SK-N-SH (cell line): ENCODE results near the gene TDP1. TPM values are rescaled to one million over a fixed set of nuclear protein-coding genes. Genes with fewer than 3 reads are reported as not detected.

Experiments used
- CTCF ChIA-PET: fragments of 300-600, 350-600 bp; formaldehyde crosslinking; extraction: SDS; loops from one replicate; lab custom pipeline; 2021; lab: Yijun Ruan, JAX
- POLR2A ChIA-PET: fragments of 350-600 bp; sonication (Branson Sonifier 250); formaldehyde crosslinking; extraction: SDS; loops from one replicate; lab custom pipeline; 2020; ENCODE audit warnings: antibody characterized with exemption, inconsistent platforms; lab: Yijun Ruan, JAX
- DNase-seq: peaks from one replicate; pipeline ENCODE4 v3.0.0; 2012
- H2AFZ ChIP-seq: fragments of 200-600 bp; sonication (generic); 2 replicates; pipeline ENCODE4 v1.8.1; 2016; ENCODE audit warnings: antibody characterized with exemption, mild to moderate bottlenecking, low read depth
- H3F3A ChIP-seq: fragments of 200-600 bp; sonication (generic); replicated peaks from 2 replicates; pipeline ENCODE3; 2016; ENCODE audit warnings: antibody characterized with exemption, mild to moderate bottlenecking; ENCODE audit not compliant: insufficient read depth
- H3K27ac ChIP-seq, 2 experiments: fragments of 200-500 bp in 1 of 2; fragments of 200-600 bp in 1 of 2; sonication (Bioruptor generic) in 1 of 2; sonication (generic), shearing (Covaris generic) in 1 of 2; 2 replicates each; pipeline versions ENCODE4 v1.5.1 to v1.6.1; 2014 to 2016; ENCODE audit warnings: low read depth in 2 of 2, inconsistent platforms in 1 of 2, low read length in 1 of 2, mild to moderate bottlenecking in 1 of 2, mixed read lengths in 1 of 2
- H3K27me3 ChIP-seq: fragments of 200-600 bp; sonication (generic), shearing (Covaris generic); 2 replicates; pipeline ENCODE4 v1.6.1; 2016; ENCODE audit warnings: mixed run types; ENCODE audit not compliant: insufficient read depth
- H3K36me3 ChIP-seq, 2 experiments: fragments of 200-500 bp in 1 of 2; fragments of 200-600 bp in 1 of 2; sonication (Bioruptor generic) in 1 of 2; sonication (generic) in 1 of 2; replicated peaks in 1 of 2; 2 replicates each; pipeline versions ENCODE3 to v1.5.1; 2014 to 2016; ENCODE audit warnings: low read length in 1 of 2, mild to moderate bottlenecking in 1 of 2; ENCODE audit not compliant: insufficient read depth in 2 of 2, control insufficient read depth in 1 of 2
- H3K4me1 ChIP-seq, 2 experiments: fragments of 200-500 bp in 1 of 2; fragments of 200-600 bp in 1 of 2; sonication (Bioruptor generic) in 1 of 2; sonication (generic), shearing (Covaris generic) in 1 of 2; 2 replicates each; pipeline versions ENCODE4 v1.5.1 to v1.6.1; 2014 to 2016; ENCODE audit warnings: low read depth in 1 of 2, low read length in 1 of 2, mixed run types in 1 of 2; ENCODE audit not compliant: insufficient read depth in 2 of 2, control insufficient read depth in 1 of 2
- H3K4me2 ChIP-seq: fragments of 200-600 bp; sonication (generic), shearing (Covaris generic); 2 replicates; pipeline ENCODE4 v1.6.1; 2017; ENCODE audit warnings: mixed run types
- H3K4me3 ChIP-seq, 2 experiments: fragments of 200-500 bp in 1 of 2; fragments of 200-600 bp in 1 of 2; sonication (Bioruptor generic) in 1 of 2; sonication (generic), shearing (Covaris generic) in 1 of 2; 2 replicates each; pipeline versions ENCODE4 v1.5.1 to v1.8.1; 2014 to 2016; ENCODE audit warnings: low read depth in 2 of 2, inconsistent platforms in 1 of 2, low read length in 1 of 2, mild to moderate bottlenecking in 1 of 2, mixed read lengths in 1 of 2, moderate library complexity in 1 of 2
- H3K79me2 ChIP-seq: fragments of 200-600 bp; sonication (generic); 2 replicates; pipeline ENCODE4 v1.8.1; 2017; ENCODE audit warnings: mild to moderate bottlenecking; ENCODE audit not compliant: insufficient read depth
- H3K9ac ChIP-seq: fragments of 200-600 bp; sonication (generic); 2 replicates; pipeline ENCODE4 v1.6.1; 2017; ENCODE audit warnings: mixed run types
- H3K9me2 ChIP-seq: fragments of 200-600 bp; sonication (generic); 2 replicates; pipeline ENCODE4 v1.6.1; 2017; ENCODE audit warnings: mixed run types
- H3K9me3 ChIP-seq: fragments of 200-600 bp; sonication (generic); 2 replicates; pipeline ENCODE4 v1.6.1; 2017; ENCODE audit warnings: mixed run types, mild to moderate bottlenecking, moderate library complexity
- H4K20me1 ChIP-seq: fragments of 200-600 bp; sonication (generic); 2 replicates; pipeline ENCODE4 v1.6.1; 2017; ENCODE audit warnings: mild to moderate bottlenecking, mixed run types; ENCODE audit not compliant: insufficient read depth
- CTCF ChIP-seq: fragments of 200-600 bp; sonication (generic); IDR thresholded peaks from 2 replicates; pipeline ENCODE4 v1.6.1; 2017; ENCODE audit warnings: antibody characterized with exemption, mild to moderate bottlenecking, moderate library complexity
- EZH2phosphoT487 ChIP-seq: fragments of 200-600 bp; sonication (generic); IDR thresholded peaks from 2 replicates; pipeline ENCODE4 v1.6.1; 2017; ENCODE audit warnings: low read depth, mixed run types, mild to moderate bottlenecking, antibody characterized with exemption, moderate library complexity, borderline replicate concordance
- FOSL2 ChIP-seq: IDR thresholded peaks from 2 replicates; pipeline ENCODE4 v1.4.0; 2012; ENCODE audit warnings: low read depth, mild to moderate bottlenecking, moderate library complexity, borderline replicate concordance
- FOXM1 ChIP-seq: IDR thresholded peaks from 2 replicates; pipeline ENCODE4 v1.4.0; 2012; ENCODE audit warnings: low read depth, mild to moderate bottlenecking
- GATA2 ChIP-seq: sonication (generic); formaldehyde crosslinking; IDR thresholded peaks from 2 replicates; pipeline ENCODE4 v1.5.0; 2020; ENCODE audit warnings: mild to moderate bottlenecking, missing genetic modification reagents
- MEF2A ChIP-seq: IDR thresholded peaks from 2 replicates; pipeline ENCODE4 v1.4.0; 2012; ENCODE audit warnings: low read depth, borderline replicate concordance
- NFIC ChIP-seq: IDR thresholded peaks from 2 replicates; pipeline ENCODE4 v1.4.0; 2012; ENCODE audit warnings: borderline replicate concordance
- POLR2AphosphoS5 ChIP-seq: IDR thresholded peaks from 2 replicates; pipeline ENCODE4 v1.6.1; 2012; ENCODE audit warnings: low read depth, low read length
- RCOR1 ChIP-seq: fragments of 150-350 bp; IDR thresholded peaks from 2 replicates; pipeline ENCODE4 v1.6.1; 2017; ENCODE audit warnings: antibody characterized with exemption, low read length
- RFX5 ChIP-seq: IDR thresholded peaks from 2 replicates; pipeline ENCODE4 v1.6.1; 2012; ENCODE audit warnings: mild to moderate bottlenecking, improper control_type of control experiment, low read length
- RXRA ChIP-seq: IDR thresholded peaks from 2 replicates; pipeline ENCODE4 v1.4.0; 2012; ENCODE audit warnings: low read depth, mild to moderate bottlenecking, borderline replicate concordance
- SMC3 ChIP-seq: IDR thresholded peaks from 2 replicates; pipeline ENCODE4 v1.6.1; 2012; ENCODE audit warnings: low read depth, low read length, improper control_type of control experiment
- TCF12 ChIP-seq: IDR thresholded peaks from 2 replicates; pipeline ENCODE4 v1.4.0; 2012
- TEAD4 ChIP-seq: IDR thresholded peaks from 2 replicates; pipeline ENCODE4 v1.4.0; 2012; ENCODE audit warnings: mild to moderate bottlenecking, borderline replicate concordance; ENCODE audit not compliant: insufficient read depth
- USF2 ChIP-seq: fragments of 150-350 bp; IDR thresholded peaks from 2 replicates; pipeline ENCODE4 v1.6.1; 2017; ENCODE audit warnings: antibody characterized with exemption, low read length, low read depth, borderline replicate concordance
- WGBS: methylation state at CpG from one replicate; pipeline ENCODE4 v1.1.6; 2017; ENCODE audit warnings: low lambda C conversion rate; 5-methylcytosine and 5-hydroxymethylcytosine counted together
- polyA plus RNA-seq, 3 experiments: library from polyadenylated mRNA; depleted of rRNA; stranded (reverse); fragments of >200 nt; gene quantifications; 2 replicates each; pipeline ENCODE4 v1.2.3, GENCODE V29; 2012
- TF ChIP-seq, protein P1 (sequence below): IDR thresholded peaks from 2 replicates; pipeline ENCODE4; 2012

TDP1 gene
- polyA plus RNA-seq, 1 of the 3 experiments (the other 2 are of a cell fraction): 14.5 TPM

- H3K27me3 ChIP-seq: peaks cover 35% of the 10 kb centered on the region
These were observed 106.5 kb downstream of the TDP1 start for GRCh38 chr14:90062127-90062794.

GRCh38 chr14:90062822-90063539 lies 107.3 kb downstream of the TDP1 start:
- no peak overlapping the region for H2AFZ ChIP-seq
- H3K79me2 ChIP-seq: no peaks in the 10 kb centered on the region
- no peaks in the 10 kb centered on the region for H4K20me1 ChIP-seq
- CTCF ChIA-PET: interaction anchor here (1.1 to 2.1 kb wide), 5 partner anchors 8 to 173 kb away, joined by 3 to 13 read pairs (median 6); no protein-coding TSS in a partner anchor
- no peak overlapping the region for H3K4me3 ChIP-seq
- peaks cover 0 to 16% of the 10 kb centered on the region in 2 experiments; a peak in 1 of 4 replicates for H3K4me1 ChIP-seq
- no peak overlapping the region for H3K9ac ChIP-seq
- TF ChIP-seq FOXM1 (no peak), POLR2AphosphoS5 (no peak), RFX5 (no peak), FOSL2 (no peak)
- TF ChIP-seq, all 33 proteins: peak for 0
- Histone ChIP-seq H3F3A (peaks cover under 1% of the 10 kb centered on the region), H3K27ac (no peak overlapping the region), H3K9me2 (no peaks in the 10 kb centered on the region), H3K27me3 (peaks cover 35% of the 10 kb centered on the region), H3K9me3 (no peaks in the 10 kb centered on the region), H3K36me3 (no peaks in the 10 kb centered on the region), H3K4me2 (no peak overlapping the region)
- 81% methylated on average over 11 of the region's 11 CpGs for WGBS
- POLR2A ChIA-PET: no interaction called here
- DNase-seq: no peak

More at GRCh38 chr14:90062127-90062794, 106.5 kb downstream of the TDP1 start:
- Histone ChIP-seq H3K9ac (no peak overlapping the region), H3K4me2 (peak overlapping the region; percentile 67; the same call in 1 of the 2 replicates), H3K4me3 (peak overlapping the region; percentile 19 to 33; a peak in 3 of 4 replicates), H4K20me1 (no peaks in the 10 kb centered on the region), H3K9me2 (no peaks in the 10 kb centered on the region), H3K4me1 (peaks cover 0 to 16% of the 10 kb centered on the region in 2 experiments; a peak in 1 of 4 replicates), H2AFZ (no peak overlapping the region), H3K79me2 (no peaks in the 10 kb centered on the region), H3K9me3 (no peaks in the 10 kb centered on the region), H3K36me3 (no peaks in the 10 kb centered on the region), H3F3A (peaks cover 2% of the 10 kb centered on the region), H3K27ac (no peak overlapping the region)
- ChIA-PET CTCF (interaction anchor here (0.6 to 2.1 kb wide), 6 partner anchors 8 to 1020 kb away, joined by 3 to 13 read pairs (median 5); no protein-coding TSS in a partner anchor), POLR2A (no interaction called here)
- TF ChIP-seq SMC3 (no peak), RFX5 (no peak), TEAD4 (no peak), EZH2phosphoT487 (peak; percentile 27; the same call in 1 of the 2 replicates), RXRA (no peak)
- WGBS: 9% methylated on average over 13 of the region's 63 CpGs
- peak; percentile 62 for DNase-seq

GRCh38 chr14:90072350-90072749 lies 116.6 kb downstream of the TDP1 start:
- no peaks in the 10 kb centered on the region for H3K36me3 ChIP-seq
- H3K79me2 ChIP-seq: no peaks in the 10 kb centered on the region
- H3K4me1 ChIP-seq: no peaks in the 10 kb centered on the region
- no peaks in the 10 kb centered on the region for H4K20me1 ChIP-seq
- peaks cover 20% of the 10 kb centered on the region; the same call in 1 of the 2 replicates for H3K27me3 ChIP-seq
- no peaks in the 10 kb centered on the region for H3K9me3 ChIP-seq
- no peak overlapping the region for H3K27ac ChIP-seq
- H3K4me3 ChIP-seq: no peak overlapping the region
- WGBS: 65% methylated on average over 6 of the region's 6 CpGs
- ChIA-PET POLR2A (no interaction called here), CTCF (interaction anchor here (0.7 to 1.2 kb wide), 3 partner anchors 19 to 163 kb away, joined by 3 to 4 read pairs (median 3); no protein-coding TSS in a partner anchor)
- no peaks in the 10 kb centered on the region for H3F3A ChIP-seq
- no peak overlapping the region for H3K4me2 ChIP-seq
- no peak for DNase-seq
- H3K9me2 ChIP-seq: no peaks in the 10 kb centered on the region
- H2AFZ ChIP-seq: no peak overlapping the region
- H3K9ac ChIP-seq: no peak overlapping the region
- TF ChIP-seq, protein P1, sequence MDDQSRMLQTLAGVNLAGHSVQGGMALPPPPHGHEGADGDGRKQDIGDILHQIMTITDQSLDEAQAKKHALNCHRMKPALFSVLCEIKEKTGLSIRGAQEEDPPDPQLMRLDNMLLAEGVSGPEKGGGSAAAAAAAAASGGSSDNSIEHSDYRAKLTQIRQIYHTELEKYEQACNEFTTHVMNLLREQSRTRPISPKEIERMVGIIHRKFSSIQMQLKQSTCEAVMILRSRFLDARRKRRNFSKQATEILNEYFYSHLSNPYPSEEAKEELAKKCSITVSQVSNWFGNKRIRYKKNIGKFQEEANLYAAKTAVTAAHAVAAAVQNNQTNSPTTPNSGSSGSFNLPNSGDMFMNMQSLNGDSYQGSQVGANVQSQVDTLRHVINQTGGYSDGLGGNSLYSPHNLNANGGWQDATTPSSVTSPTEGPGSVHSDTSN: no peak
- TF ChIP-seq GATA2 (CRISPR knock-in tag) (no peak), NFIC (no peak), MEF2A (no peak), RCOR1 (no peak), TCF12 (no peak), CTCF (no peak), USF2 (no peak)
